HG03196 (cell line): Measurements from ENCODE around the gene JAML.

Experiments
- ATAC-seq: cut with Tn5 transposase; IDR thresholded peaks from one replicate; pipeline ENCODE4 v1.9.1; 2021; ENCODE audit not compliant: unreplicated experiment

The JAML gene

GRCh38 chr11:118170231-118170630, 54.6 kb downstream of the JAML start:
- no peak for ATAC-seq

GRCh38 chr11:118169300-118170140, 55.3 kb downstream of the JAML start:
- ATAC-seq, result no peak

GRCh38 chr11:118168751-118169150, 56.1 kb downstream of the JAML start:
- no peak for ATAC-seq

GRCh38 chr11:118168316-118168715, 56.5 kb downstream of the JAML start:
- ATAC-seq, result no peak

- ATAC-seq, result no peak
Measured at GRCh38 chr11:118167906-118168305, 56.9 kb downstream of the JAML start.

- no peak for ATAC-seq
Measured at GRCh38 chr11:118167253-118167652, 57.6 kb downstream of the JAML start.

GRCh38 chr11:118166641-118167040, 58.2 kb downstream of the JAML start:
- no peak for ATAC-seq

- ATAC-seq, result no peak
Measured at GRCh38 chr11:118164885-118165284, 59.9 kb downstream of the JAML start.

- no peak for ATAC-seq
Measured at GRCh38 chr11:118163494-118163893, 61.3 kb downstream of the JAML start.

- no peak for ATAC-seq
Measured at GRCh38 chr11:118162846-118163245, 62.0 kb downstream of the JAML start.

GRCh38 chr11:118161786-118162185, 63.0 kb downstream of the JAML start:
- no peak for ATAC-seq

GRCh38 chr11:118157186-118157895, 67.5 kb downstream of the JAML start:
- no peak for ATAC-seq

- no peak for ATAC-seq
Measured at GRCh38 chr11:118156531-118157185, 68.2 kb downstream of the JAML start.

GRCh38 chr11:118155776-118156530, 68.9 kb downstream of the JAML start:
- no peak for ATAC-seq

GRCh38 chr11:118154641-118155040, 70.2 kb downstream of the JAML start:
- no peak for ATAC-seq

GRCh38 chr11:118153976-118154375, 70.8 kb downstream of the JAML start:
- ATAC-seq, result no peak

GRCh38 chr11:118153516-118153915, 71.3 kb downstream of the JAML start:
- ATAC-seq, result no peak

- no peak for ATAC-seq
Measured at GRCh38 chr11:118152552-118153471, 72.0 kb downstream of the JAML start, which contains the start of gene SCN4B. TSS of gene SCN4B (minus strand) at chr11:118152823. CDS start at chr11:118152673, 150 bp downstream.

- ATAC-seq, result no peak
Measured at GRCh38 chr11:118152020-118152551, 72.7 kb downstream of the JAML start.

- no peak for ATAC-seq
Measured at GRCh38 chr11:118151431-118151830, 73.4 kb downstream of the JAML start.
